Mesenchymal stem cell (in vitro differentiated cells and primary cell): ENCODE data around the gene COX6A1.
"Not testable (repeated sequence)": the region's sequence is repeated elsewhere in the genome, so short reads cannot be mapped to it uniquely, and the experiment has no call there.

Experiments
- DNase-seq: peaks from one replicate; pipeline ENCODE4 v3.0.0-alpha.2; 2013
- H2AFZ ChIP-seq: one replicate; pipeline ENCODE4 v1.6.1; 2013; ENCODE audit warnings: low read depth, mild to moderate bottlenecking, control low read depth, inconsistent platforms, low read length, moderate library complexity
- H2AK5ac ChIP-seq: 2 replicates; pipeline ENCODE4 v1.6.1; 2013; ENCODE audit warnings: low read length, moderate library complexity, mild to moderate bottlenecking, inconsistent platforms; ENCODE audit not compliant: severe bottlenecking
- H2BK120ac ChIP-seq: one replicate; pipeline ENCODE4 v1.6.1; 2013; ENCODE audit warnings: low read depth, mild to moderate bottlenecking, inconsistent platforms, low read length, moderate library complexity
- H2BK12ac ChIP-seq, 2 experiments: one replicate each; pipeline ENCODE4 v1.6.1; 2013; ENCODE audit warnings: inconsistent platforms in 2 of 2, low read length in 2 of 2, mild to moderate bottlenecking in 2 of 2, moderate library complexity in 2 of 2, control low read depth in 1 of 2
- H2BK15ac ChIP-seq: one replicate; pipeline ENCODE4 v1.6.1; 2013; ENCODE audit warnings: mild to moderate bottlenecking, low read depth, inconsistent platforms; ENCODE audit not compliant: poor library complexity, severe bottlenecking
- H2BK5ac ChIP-seq: 2 replicates; pipeline ENCODE4 v1.6.1; 2013; ENCODE audit warnings: low read depth, mild to moderate bottlenecking, low read length, control low read depth, inconsistent platforms; ENCODE audit not compliant: poor library complexity, severe bottlenecking
- H3K14ac ChIP-seq, 2 experiments: one replicate each; pipeline ENCODE4 v1.6.1; 2013; ENCODE audit warnings: inconsistent platforms in 2 of 2, low read length in 2 of 2, control low read depth in 1 of 2, mild to moderate bottlenecking in 1 of 2, moderate library complexity in 1 of 2
- H3K18ac ChIP-seq, 2 experiments: one replicate each; pipeline ENCODE4 v1.6.1; 2013; ENCODE audit warnings: inconsistent platforms in 2 of 2, low read length in 2 of 2, control low read depth in 1 of 2, low read depth in 1 of 2, mild to moderate bottlenecking in 1 of 2
- H3K23ac ChIP-seq, 2 experiments: one replicate each; pipeline ENCODE4 v1.6.1; 2013; ENCODE audit warnings: inconsistent platforms in 2 of 2, low read length in 2 of 2, mild to moderate bottlenecking in 2 of 2, moderate library complexity in 2 of 2, control low read depth in 1 of 2
- H3K27ac ChIP-seq: 2 replicates; pipeline ENCODE4 v1.5.1; 2013; ENCODE audit warnings: mild to moderate bottlenecking, moderate library complexity, low read length, control low read depth, inconsistent platforms; ENCODE audit not compliant: poor library complexity, severe bottlenecking
- H3K27me3 ChIP-seq, 2 experiments: 2 replicates each; pipeline versions ENCODE4 v1.6.1 to v1.7.0; 2013; ENCODE audit warnings: low read length in 2 of 2, mild to moderate bottlenecking in 2 of 2, moderate library complexity in 2 of 2, control low read depth in 1 of 2, inconsistent platforms in 1 of 2; ENCODE audit not compliant: control insufficient read depth in 1 of 2, insufficient read depth in 1 of 2
- H3K36me3 ChIP-seq, 2 experiments: 2 replicates each; pipeline versions ENCODE4 v1.6.1 to v1.7.0; 2013; ENCODE audit warnings: low read length in 2 of 2, control low read depth in 1 of 2, inconsistent platforms in 1 of 2, low read depth in 1 of 2, mild to moderate bottlenecking in 1 of 2; ENCODE audit not compliant: insufficient read depth in 2 of 2, control insufficient read depth in 1 of 2
- H3K4ac ChIP-seq, 2 experiments: one replicate each; pipeline ENCODE4 v1.6.1; 2013; ENCODE audit warnings: inconsistent platforms in 2 of 2, low read length in 2 of 2, mild to moderate bottlenecking in 2 of 2, moderate library complexity in 2 of 2, control low read depth in 1 of 2, low read depth in 1 of 2
- H3K4me1 ChIP-seq: 2 replicates; pipeline ENCODE4 v1.6.1; 2013; ENCODE audit warnings: low read depth, low read length, control low read depth; ENCODE audit not compliant: control insufficient read depth, insufficient read depth
- H3K4me2 ChIP-seq: 2 replicates; pipeline ENCODE4 v1.6.1; 2013; ENCODE audit warnings: low read length, mild to moderate bottlenecking, inconsistent platforms; ENCODE audit not compliant: poor library complexity, severe bottlenecking
- H3K4me3 ChIP-seq, 2 experiments: 2 replicates each; pipeline versions ENCODE4 v1.5.1 to v1.7.0; 2013; ENCODE audit warnings: low read length in 2 of 2, mild to moderate bottlenecking in 2 of 2, control low read depth in 1 of 2, low read depth in 1 of 2; ENCODE audit not compliant: insufficient read depth in 1 of 2
- H3K79me1 ChIP-seq: replicated peaks from 2 replicates; pipeline ENCODE4 v1.6.1; 2013; ENCODE audit warnings: mild to moderate bottlenecking, control low read depth, low read length, inconsistent platforms; ENCODE audit not compliant: poor library complexity, severe bottlenecking
- H3K9ac ChIP-seq: 2 replicates; pipeline ENCODE4 v1.7.0; 2013; ENCODE audit warnings: mild to moderate bottlenecking, low read length, moderate library complexity
- H3K9me3 ChIP-seq: 2 replicates; pipeline ENCODE4 v1.7.0; 2013; ENCODE audit warnings: mild to moderate bottlenecking, low read length; ENCODE audit not compliant: control insufficient read depth
- H4K8ac ChIP-seq: one replicate; pipeline ENCODE4 v1.6.1; 2013; ENCODE audit warnings: inconsistent platforms, mild to moderate bottlenecking, low read length, moderate library complexity
- H4K91ac ChIP-seq: one replicate; pipeline ENCODE4 v1.6.1; 2013; ENCODE audit warnings: mild to moderate bottlenecking, low read length, inconsistent platforms
- WGBS: methylation state at CpG from one replicate; pipeline ENCODE4 v1.1.7; 2013; ENCODE audit warnings: mixed read lengths; 5-methylcytosine and 5-hydroxymethylcytosine counted together

The COX6A1 gene

DNA sequence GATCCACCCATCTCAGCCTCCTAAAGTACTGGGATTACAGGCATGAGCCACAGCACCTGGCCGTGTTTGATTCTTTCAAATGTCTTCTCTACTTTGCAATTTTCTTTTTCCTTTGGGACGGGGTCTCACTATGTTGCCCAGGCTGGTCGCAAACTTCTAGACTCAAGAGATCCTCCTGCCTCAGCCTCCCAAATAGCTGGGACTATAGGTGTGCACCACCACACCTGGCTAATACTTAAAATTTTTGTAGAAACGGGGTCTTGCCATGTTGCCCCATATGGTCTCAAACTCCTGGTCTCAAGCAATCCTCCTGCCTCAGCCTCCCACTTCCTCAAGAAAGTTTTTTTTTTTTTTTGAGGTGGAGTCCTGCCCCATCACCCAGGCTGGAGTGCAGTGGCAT, 10.1 kb downstream of the COX6A1 start:
- Histone ChIP-seq H2BK120ac (no peak overlapping the region), H2AFZ (no peak overlapping the region), H4K8ac (no peak overlapping the region), H3K14ac (no peak overlapping the region), H3K27me3 (no peaks in the 10 kb centered on the region), H3K23ac (no peak overlapping the region), H2AK5ac (no peak overlapping the region), H3K36me3 (peaks cover 23 to 47% of the 10 kb centered on the region in 2 experiments), H3K4me2 (no peak overlapping the region), H3K79me1 (peaks cover 4% of the 10 kb centered on the region), H3K9ac (peak overlapping the region; percentile 99), H3K4me3 (no peak overlapping the region), H4K91ac (no peak overlapping the region), H3K27ac (no peak overlapping the region), H3K4ac (no peak overlapping the region), H3K4me1 (peaks cover 10% of the 10 kb centered on the region), H2BK12ac (no peak overlapping the region), H2BK5ac (no peak overlapping the region), H2BK15ac (no peak overlapping the region), H3K18ac (no peak overlapping the region), H3K9me3 (no peaks in the 10 kb centered on the region)
- DNase-seq, result no peak
- WGBS, result 98% methylated on average over 4 of the region's 4 CpGs

DNA sequence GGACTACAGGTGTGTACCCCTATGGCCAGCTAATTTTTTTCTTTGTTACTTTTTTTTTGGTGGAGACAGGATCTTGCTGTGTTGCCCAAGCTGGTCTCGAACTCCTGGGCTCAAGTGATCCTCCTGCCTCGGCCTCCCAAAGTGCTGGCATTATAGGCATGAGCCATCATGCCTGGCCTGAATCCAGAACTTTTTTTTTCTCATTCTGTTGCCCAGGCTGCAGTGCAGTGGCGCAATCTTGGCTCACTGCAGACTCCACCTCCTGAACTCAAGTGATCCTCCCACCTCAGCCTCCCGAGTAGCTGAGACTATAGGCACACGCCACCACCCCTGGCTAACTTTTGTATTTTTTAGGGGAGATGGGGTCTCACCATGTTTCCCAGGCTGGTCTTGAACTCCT, 14.6 kb downstream of the COX6A1 start:
- WGBS, result 95% methylated on average over 3 of the region's 5 CpGs

DNA sequence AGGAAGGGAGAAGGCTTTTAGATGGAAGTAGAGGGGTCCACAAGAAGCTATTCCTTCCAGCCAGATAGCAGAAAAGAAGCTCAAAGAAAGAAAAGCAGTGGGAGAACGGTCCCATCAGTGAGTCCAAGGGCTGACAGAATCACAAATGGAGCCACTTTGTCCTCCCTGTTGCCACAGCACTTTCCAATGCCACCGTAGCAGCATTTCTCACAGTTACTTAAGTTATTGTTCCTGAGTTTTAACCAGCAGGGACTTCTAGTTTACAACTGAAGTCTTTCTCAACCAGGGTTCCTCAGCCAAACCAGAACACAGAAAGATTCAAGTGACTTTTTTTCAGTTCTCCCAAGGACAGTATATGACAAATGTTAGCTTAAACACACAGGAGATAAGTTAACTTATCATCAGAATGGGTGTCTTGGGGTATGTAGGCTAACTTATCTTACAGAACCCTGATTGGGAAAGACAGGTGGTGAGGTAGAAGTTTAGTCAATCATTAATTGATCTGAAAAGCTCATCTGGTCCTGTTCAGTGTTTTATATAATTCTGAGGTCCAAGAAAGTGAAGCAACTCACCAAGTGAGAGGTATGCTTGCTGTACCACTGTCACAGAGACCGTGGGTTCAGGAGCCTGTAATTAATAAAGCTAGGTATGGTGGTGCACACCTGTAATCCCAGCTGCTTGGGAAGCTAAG, 15.3 kb downstream of the COX6A1 start:
- Histone ChIP-seq H3K14ac (no peak overlapping the region), H3K9me3 (no peaks in the 10 kb centered on the region), H2AFZ (no peak overlapping the region), H2BK120ac (no peak overlapping the region), H3K4ac (no peak overlapping the region), H2BK5ac (no peak overlapping the region), H3K4me2 (no peak overlapping the region), H4K8ac (no peak overlapping the region), H3K4me1 (peaks cover 2% of the 10 kb centered on the region), H3K27me3 (no peaks in the 10 kb centered on the region), H3K4me3 (no peak overlapping the region), H4K91ac (no peak overlapping the region), H3K36me3 (peaks cover 48 to 72% of the 10 kb centered on the region in 2 experiments), H3K27ac (no peak overlapping the region), H2BK15ac (no peak overlapping the region), H3K23ac (no peak overlapping the region), H2AK5ac (no peak overlapping the region), H3K79me1 (peaks cover 11% of the 10 kb centered on the region), H3K18ac (no peak overlapping the region), H2BK12ac (no peak overlapping the region), H3K9ac (no peak overlapping the region)
- DNase-seq, result no peak
- WGBS, result 99% methylated on average over 3 of the region's 3 CpGs

More for the DNA sequence above, 14.6 kb downstream of the COX6A1 start:
- not testable (repeated sequence) for H2BK12ac ChIP-seq, H4K8ac ChIP-seq, H3K18ac ChIP-seq, H3K27me3 ChIP-seq, H2BK5ac ChIP-seq, H4K91ac ChIP-seq, H3K4me1 ChIP-seq, H2BK15ac ChIP-seq, H3K9me3 ChIP-seq, H3K9ac ChIP-seq, H2AK5ac ChIP-seq, H3K27ac ChIP-seq, H3K4me2 ChIP-seq, H3K4ac ChIP-seq, H2AFZ ChIP-seq, H3K14ac ChIP-seq, H3K23ac ChIP-seq, DNase-seq, H2BK120ac ChIP-seq, H3K4me3 ChIP-seq
- H3K79me1 ChIP-seq, result peaks cover 12% of the 10 kb centered on the region
- peaks cover 44 to 70% of the 10 kb centered on the region in 2 experiments for H3K36me3 ChIP-seq

DNA sequence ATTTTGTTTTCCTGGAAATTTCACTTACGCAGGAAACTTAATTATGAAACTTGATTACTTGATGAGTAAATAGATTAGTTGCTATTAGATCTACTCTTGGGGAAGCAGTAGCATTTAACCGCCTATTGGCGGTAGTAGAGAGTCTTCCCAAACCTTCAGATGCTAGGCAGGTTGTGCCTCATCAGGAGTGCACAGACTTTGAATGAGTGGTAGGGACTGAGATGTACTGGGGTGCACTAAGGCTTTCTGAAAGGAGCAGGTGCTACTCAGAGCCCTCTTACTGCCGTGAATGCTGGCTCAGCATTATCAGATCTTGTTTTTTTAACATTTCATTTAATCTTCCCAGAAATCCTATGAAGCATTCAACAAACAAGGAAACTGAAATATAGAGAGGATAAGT, 16.1 kb downstream of the COX6A1 start:
- Histone ChIP-seq H3K9ac (no peak overlapping the region), H3K4ac (no peak overlapping the region), H2BK15ac (no peak overlapping the region), H2BK120ac (no peak overlapping the region), H2AK5ac (no peak overlapping the region), H3K27me3 (no peaks in the 10 kb centered on the region), H3K79me1 (peaks cover 14% of the 10 kb centered on the region), H3K9me3 (no peaks in the 10 kb centered on the region), H3K4me2 (no peak overlapping the region), H2BK12ac (no peak overlapping the region), H3K4me3 (no peak overlapping the region), H3K36me3 (peaks cover 50 to 80% of the 10 kb centered on the region in 2 experiments), H3K4me1 (no peaks in the 10 kb centered on the region), H3K23ac (no peak overlapping the region), H2AFZ (no peak overlapping the region), H3K18ac (no peak overlapping the region), H3K14ac (no peak overlapping the region), H4K91ac (no peak overlapping the region), H4K8ac (no peak overlapping the region), H2BK5ac (no peak overlapping the region), H3K27ac (no peak overlapping the region)
- DNase-seq, result peak; percentile 49
- 92% methylated on average over 3 of the region's 4 CpGs for WGBS
